Measurements from ENCODE around the gene SYNGR2. TPM values are rescaled to one million over a fixed set of nuclear protein-coding genes. Genes with fewer than 3 reads are reported as not detected.

Gene SYNGR2
- total and polyA plus RNA-seq, 8 donors, result 39.0 to 227 (median 48.6) TPM

- H3K4me1 ChIP-seq, result peaks cover 30 to 88% of the 10 kb centered on the region in 2 donors
- ATAC-seq (no peak), DNase-seq (no peak)
- H3K4me3 ChIP-seq, result peak overlapping the region; percentile 60 to 94
- peak overlapping the region; percentile 90 to 93 for H3K27ac ChIP-seq
- H3K9me3 ChIP-seq, result no peaks in the 10 kb centered on the region
- no peak for TF ChIP-seq CTCF (IDR thresholded peaks at IDR 0.05)
- intact Hi-C loops (cut with DNase I), result no loop called here
- peaks cover 0 to 8% of the 10 kb centered on the region in 2 donors for H3K27me3 ChIP-seq
- H3K36me3 ChIP-seq, result peaks cover 0 to 48% of the 10 kb centered on the region in 2 donors
These were observed 41.5 kb upstream of the SYNGR2 start for GRCh38 chr17:78126895-78127238.

GRCh38 chr17:78127239-78127887 lies 41.0 kb upstream of the SYNGR2 start:
- peak in 2 of 4 donors; percentile 88 to 94 for DNase-seq
- intact Hi-C loops (cut with DNase I), result no loop called here
- H3K4me1 ChIP-seq, result peaks cover 30 to 88% of the 10 kb centered on the region in 2 donors
- TF ChIP-seq CTCF (IDR thresholded peaks at IDR 0.05), result no peak
- peak overlapping the region; percentile 90 to 93 for H3K27ac ChIP-seq
- no peaks in the 10 kb centered on the region for H3K9me3 ChIP-seq
- H3K27me3 ChIP-seq, result peaks cover 0 to 12% of the 10 kb centered on the region in 2 donors
- peak overlapping the region; percentile 60 to 94 for H3K4me3 ChIP-seq
- peak; percentile 31 for ATAC-seq
- peaks cover 0 to 43% of the 10 kb centered on the region in 2 donors for H3K36me3 ChIP-seq

- H3K27me3 ChIP-seq, result peaks cover 0 to 12% of the 10 kb centered on the region in 2 donors
- intact Hi-C loops (cut with DNase I), result no loop called here
- peak overlapping the region; percentile 90 to 93 for H3K27ac ChIP-seq
- peak; percentile 63 for ATAC-seq
- no peaks in the 10 kb centered on the region for H3K9me3 ChIP-seq
- peaks cover 0 to 37% of the 10 kb centered on the region in 2 donors for H3K36me3 ChIP-seq
- peak in 2 of 4 donors; percentile 59 to 88 for DNase-seq
- H3K4me3 ChIP-seq, result peak overlapping the region; percentile 60 to 94
- TF ChIP-seq CTCF (IDR thresholded peaks at IDR 0.05), result no peak
- H3K4me1 ChIP-seq, result peaks cover 30 to 88% of the 10 kb centered on the region in 2 donors
These were observed 40.4 kb upstream of the SYNGR2 start for GRCh38 chr17:78127888-78128550.

- TF ChIP-seq CTCF (IDR thresholded peaks at IDR 0.05), result no peak
- Histone ChIP-seq H3K36me3 (peaks cover 0 to 29% of the 10 kb centered on the region in 2 donors), H3K27me3 (peaks cover 0 to 12% of the 10 kb centered on the region in 2 donors), H3K9me3 (no peaks in the 10 kb centered on the region), H3K27ac (peak within 1 kb of the TSS; percentile 90 to 93), H3K4me1 (peaks cover 30 to 95% of the 10 kb centered on the region in 2 donors), H3K4me3 (peak within 1 kb of the TSS; percentile 60 to 94)
- peak; percentile 78 for ATAC-seq
- peak in 3 of 4 donors; percentile 72 to 91 (median 83) for DNase-seq
- intact Hi-C loops (cut with DNase I), result no loop called here
These were observed 39.6 kb upstream of the SYNGR2 start, which contains the start of gene TMC6 for GRCh38 chr17:78128551-78129350. Gene TMC6 (minus strand): TSS chr17:78128755. CDS start chr17:78126832, 1,923 bp downstream.

Measured in left lung (tissue), 10 donors.